Inflammatory macrophage treated with lipopolysaccharide for 4 hours (primary cell): ENCODE data around the gene TMEM238.

Experiments used
- DNase-seq: peaks from one replicate; pipeline ENCODE4 v3.0.0-alpha.2; 2020

Gene TMEM238

GRCh38 chr19:55336101-55336500 lies 48.0 kb downstream of the TMEM238 start:
- DNase-seq: no peak

GRCh38 chr19:55333870-55334269 lies 50.2 kb downstream of the TMEM238 start:
- no peak for DNase-seq

GRCh38 chr19:55329791-55330190 lies 54.3 kb downstream of the TMEM238 start:
- DNase-seq: peak; percentile 42
